ENCODE data around the gene CUL7. TPM values are rescaled to one million over a fixed set of nuclear protein-coding genes. Genes with fewer than 3 reads are reported as not detected.

The CUL7 gene
- total and polyA plus RNA-seq, 9 donors: 9.3 to 29.1 (median 21.6) TPM

GRCh38 chr6:43034190-43034525 lies 19.5 kb downstream of the CUL7 start:
- Histone ChIP-seq H3K4me3 (no peak overlapping the region), H3K36me3 (no peaks in the 10 kb centered on the region), H3K27ac (no peak overlapping the region), H3K4me1 (ENCODE audit: insufficient read depth) (no peaks in the 10 kb centered on the region), H3K9me3 (no peaks in the 10 kb centered on the region), H3K27me3 (no peaks in the 10 kb centered on the region)
- WGBS, 3 donors: 68 to 72% (median 71%) methylated on average over 2 of the region's 2 CpGs
- intact Hi-C loops (cut with DNase I): no loop called here
- DNase-seq: no peak
- TF ChIP-seq POLR2A (IDR thresholded peaks at IDR 0.05): no peak
- no peak for TF ChIP-seq EP300 (IDR thresholded peaks at IDR 0.05)
- TF ChIP-seq CTCF (IDR thresholded peaks at IDR 0.05): no peak

- Histone ChIP-seq H3K27ac (no peak overlapping the region), H3K4me1 (ENCODE audit: insufficient read depth) (no peaks in the 10 kb centered on the region), H3K4me3 (no peak overlapping the region), H3K9me3 (no peaks in the 10 kb centered on the region), H3K27me3 (no peaks in the 10 kb centered on the region), H3K36me3 (no peaks in the 10 kb centered on the region)
- TF ChIP-seq POLR2A (IDR thresholded peaks at IDR 0.05): no peak
- no peak for TF ChIP-seq EP300 (IDR thresholded peaks at IDR 0.05)
- no peak for TF ChIP-seq CTCF (IDR thresholded peaks at IDR 0.05)
- no peak for DNase-seq
- WGBS, 3 donors: 87 to 93% (median 89%) methylated on average over 2 of the region's 2 CpGs
- intact Hi-C loops (cut with DNase I): no loop called here
Observed at GRCh38 chr6:43033496-43034189, 20.0 kb downstream of the CUL7 start.

- no peak for TF ChIP-seq EP300 (IDR thresholded peaks at IDR 0.05)
- TF ChIP-seq POLR2A (IDR thresholded peaks at IDR 0.05): no peak
- TF ChIP-seq CTCF (IDR thresholded peaks at IDR 0.05): no peak
- DNase-seq: no peak
- intact Hi-C loops (cut with DNase I): no loop called here
- H3K9me3 ChIP-seq: no peaks in the 10 kb centered on the region
- no peaks in the 10 kb centered on the region for H3K36me3 ChIP-seq
- no peaks in the 10 kb centered on the region for H3K27me3 ChIP-seq
- 83 to 89% (median 86%) methylated on average over 4 of the region's 4 CpGs for WGBS, 3 donors
- H3K4me1 ChIP-seq (ENCODE audit: insufficient read depth): no peaks in the 10 kb centered on the region
- H3K4me3 ChIP-seq: no peak overlapping the region
- H3K27ac ChIP-seq: no peak overlapping the region
Observed at GRCh38 chr6:43032326-43032725, 21.3 kb downstream of the CUL7 start.

GRCh38 chr6:43029120-43029519 lies 24.5 kb downstream of the CUL7 start:
- Histone ChIP-seq H3K27ac (no peak overlapping the region), H3K4me1 (ENCODE audit: insufficient read depth) (no peaks in the 10 kb centered on the region), H3K4me3 (no peak overlapping the region), H3K9me3 (no peaks in the 10 kb centered on the region), H3K36me3 (no peaks in the 10 kb centered on the region), H3K27me3 (no peaks in the 10 kb centered on the region)
- TF ChIP-seq POLR2A (IDR thresholded peaks at IDR 0.05) (no peak), EP300 (IDR thresholded peaks at IDR 0.05) (no peak), CTCF (IDR thresholded peaks at IDR 0.05) (no peak)
- DNase-seq: no peak
- intact Hi-C loops (cut with DNase I): no loop called here
- WGBS, 3 donors: 79 to 85% (median 81%) methylated on average over 9 of the region's 9 CpGs
